Fibroblast of mammary gland (primary cell): ENCODE data around the gene CITED4.
"Not testable (repeated sequence)": the region's sequence is repeated elsewhere in the genome, so short reads cannot be mapped to it uniquely, and the experiment has no call there.

Source experiments
- DNase-seq: peaks from one replicate; pipeline ENCODE4 v3.0.0-alpha.2; 2010; ENCODE audit warnings: low read depth
- H3K4me3 ChIP-seq: 2 replicates; pipeline ENCODE4 v1.5.1; 2011; ENCODE audit warnings: low read depth, mild to moderate bottlenecking, low read length, moderate library complexity; ENCODE audit not compliant: control insufficient read depth
- TF ChIP-seq, protein P1 (sequence below): conservative IDR thresholded peaks from 2 replicates; pipeline ENCODE4 v1.5.1; 2011; ENCODE audit warnings: low read depth, low read length, inconsistent platforms; ENCODE audit not compliant: control insufficient read depth, insufficient read depth

CITED4 gene

GRCh38 chr1:40896482-40896881, 34.3 kb upstream of the CITED4 start:
- TF ChIP-seq, protein P1, sequence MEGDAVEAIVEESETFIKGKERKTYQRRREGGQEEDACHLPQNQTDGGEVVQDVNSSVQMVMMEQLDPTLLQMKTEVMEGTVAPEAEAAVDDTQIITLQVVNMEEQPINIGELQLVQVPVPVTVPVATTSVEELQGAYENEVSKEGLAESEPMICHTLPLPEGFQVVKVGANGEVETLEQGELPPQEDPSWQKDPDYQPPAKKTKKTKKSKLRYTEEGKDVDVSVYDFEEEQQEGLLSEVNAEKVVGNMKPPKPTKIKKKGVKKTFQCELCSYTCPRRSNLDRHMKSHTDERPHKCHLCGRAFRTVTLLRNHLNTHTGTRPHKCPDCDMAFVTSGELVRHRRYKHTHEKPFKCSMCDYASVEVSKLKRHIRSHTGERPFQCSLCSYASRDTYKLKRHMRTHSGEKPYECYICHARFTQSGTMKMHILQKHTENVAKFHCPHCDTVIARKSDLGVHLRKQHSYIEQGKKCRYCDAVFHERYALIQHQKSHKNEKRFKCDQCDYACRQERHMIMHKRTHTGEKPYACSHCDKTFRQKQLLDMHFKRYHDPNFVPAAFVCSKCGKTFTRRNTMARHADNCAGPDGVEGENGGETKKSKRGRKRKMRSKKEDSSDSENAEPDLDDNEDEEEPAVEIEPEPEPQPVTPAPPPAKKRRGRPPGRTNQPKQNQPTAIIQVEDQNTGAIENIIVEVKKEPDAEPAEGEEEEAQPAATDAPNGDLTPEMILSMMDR = no peak
- DNase-seq = no peak
- no peak overlapping the region for H3K4me3 ChIP-seq

GRCh38 chr1:40895601-40896000, 33.4 kb upstream of the CITED4 start:
- TF ChIP-seq, protein P1 = no peak
- no peak for DNase-seq
- H3K4me3 ChIP-seq = no peak overlapping the region

DNA sequence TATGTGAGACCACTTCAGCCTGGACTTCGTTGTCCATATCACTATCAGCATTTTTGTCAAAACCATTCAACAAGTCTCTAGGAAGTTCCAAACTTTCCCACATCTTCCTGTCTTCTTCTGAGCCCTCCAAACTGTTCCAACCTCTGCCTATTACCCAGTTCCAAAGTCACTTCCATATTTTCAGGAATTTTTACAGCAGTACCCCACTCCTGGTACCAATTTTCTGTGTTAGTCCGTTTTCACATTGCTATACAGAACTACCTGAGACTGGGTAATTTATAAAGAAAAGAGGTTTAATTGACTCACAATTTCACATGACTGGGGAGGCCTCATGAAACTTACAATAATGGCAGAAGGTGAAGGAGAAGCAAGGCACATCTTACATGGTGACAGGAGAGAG, 32.7 kb upstream of the CITED4 start:
- not testable (repeated sequence) for H3K4me3 ChIP-seq, DNase-seq

GRCh38 chr1:40894455-40894854, 32.3 kb upstream of the CITED4 start:
- DNase-seq = no peak
- TF ChIP-seq, protein P1 = no peak
- no peak overlapping the region for H3K4me3 ChIP-seq

- H3K4me3 ChIP-seq = no peak overlapping the region
- TF ChIP-seq, protein P1 = no peak
These were observed 31.8 kb upstream of the CITED4 start for GRCh38 chr1:40893946-40894345.

GRCh38 chr1:40892354-40892753, 30.2 kb upstream of the CITED4 start:
- H3K4me3 ChIP-seq = no peak overlapping the region
- TF ChIP-seq, protein P1 = no peak
- no peak for DNase-seq

More at GRCh38 chr1:40893946-40894345, 31.8 kb upstream of the CITED4 start:
- no peak for DNase-seq

- DNase-seq = no peak
- H3K4me3 ChIP-seq = no peak overlapping the region
- TF ChIP-seq, protein P1 = no peak
These were observed 28.6 kb upstream of the CITED4 start for GRCh38 chr1:40890771-40891170.

DNA sequence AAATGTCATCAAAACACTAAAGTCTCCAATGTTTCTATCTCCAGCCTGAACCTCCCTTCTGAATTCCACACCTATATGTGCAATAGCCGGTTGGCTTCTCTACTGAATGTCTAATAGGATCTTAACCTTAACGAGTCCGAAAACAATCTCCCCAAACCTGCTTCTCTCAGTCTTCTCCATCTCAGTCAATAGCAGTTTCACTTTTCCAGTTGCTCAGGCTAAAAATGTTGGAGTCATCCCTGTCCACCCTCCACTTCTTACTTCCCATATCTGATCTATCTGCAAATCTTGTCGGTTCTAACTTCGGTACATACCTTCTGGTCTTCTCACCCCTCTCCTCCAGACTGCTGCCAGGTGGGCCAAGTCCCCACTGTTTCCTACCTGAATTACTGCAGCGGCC, 25.5 kb upstream of the CITED4 start:
- no peak for DNase-seq
- H3K4me3 ChIP-seq = no peak overlapping the region
- TF ChIP-seq, protein P1 = no peak
